ENCODE measurements around the gene ASCC3. TPM values are rescaled to one million over a fixed set of nuclear protein-coding genes. Genes with fewer than 3 reads are reported as not detected.

ASCC3 gene
- total RNA-seq, 4 donors from 2014 or later, result 14.2 to 58.9 (median 36.6) TPM

DNA sequence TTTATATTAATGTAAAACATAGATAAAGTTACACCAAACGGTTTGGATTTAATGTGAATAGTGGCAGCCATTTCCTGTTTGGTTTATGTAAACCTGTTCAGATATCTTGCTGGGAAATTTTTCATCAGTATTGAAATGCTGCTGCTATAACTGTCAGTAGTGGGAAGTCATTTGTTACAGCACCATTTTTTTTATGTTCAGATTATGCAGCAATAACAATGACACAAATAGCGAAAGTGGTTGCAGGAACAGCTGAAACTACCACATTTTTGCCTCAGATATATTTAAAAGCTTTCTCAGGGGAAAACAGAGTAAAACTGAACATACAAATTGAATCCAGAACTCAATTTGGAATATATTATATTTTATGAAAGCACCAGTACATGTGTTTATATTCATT lies 287.6 kb downstream of the ASCC3 start:
- no peak overlapping the region for H3K27ac ChIP-seq
- H3K9me3 ChIP-seq, result no peaks in the 10 kb centered on the region
- DNase-seq, result no peak
- WGBS, 2 donors, result 54 to 64% methylated on average over 2 of the region's 2 CpGs
- H3K36me3 ChIP-seq, result peaks cover 0 to 41% (median 0%) of the 10 kb centered on the region in 3 donors
- H3K27me3 ChIP-seq, result no peaks in the 10 kb centered on the region
- TF ChIP-seq, protein P1, sequence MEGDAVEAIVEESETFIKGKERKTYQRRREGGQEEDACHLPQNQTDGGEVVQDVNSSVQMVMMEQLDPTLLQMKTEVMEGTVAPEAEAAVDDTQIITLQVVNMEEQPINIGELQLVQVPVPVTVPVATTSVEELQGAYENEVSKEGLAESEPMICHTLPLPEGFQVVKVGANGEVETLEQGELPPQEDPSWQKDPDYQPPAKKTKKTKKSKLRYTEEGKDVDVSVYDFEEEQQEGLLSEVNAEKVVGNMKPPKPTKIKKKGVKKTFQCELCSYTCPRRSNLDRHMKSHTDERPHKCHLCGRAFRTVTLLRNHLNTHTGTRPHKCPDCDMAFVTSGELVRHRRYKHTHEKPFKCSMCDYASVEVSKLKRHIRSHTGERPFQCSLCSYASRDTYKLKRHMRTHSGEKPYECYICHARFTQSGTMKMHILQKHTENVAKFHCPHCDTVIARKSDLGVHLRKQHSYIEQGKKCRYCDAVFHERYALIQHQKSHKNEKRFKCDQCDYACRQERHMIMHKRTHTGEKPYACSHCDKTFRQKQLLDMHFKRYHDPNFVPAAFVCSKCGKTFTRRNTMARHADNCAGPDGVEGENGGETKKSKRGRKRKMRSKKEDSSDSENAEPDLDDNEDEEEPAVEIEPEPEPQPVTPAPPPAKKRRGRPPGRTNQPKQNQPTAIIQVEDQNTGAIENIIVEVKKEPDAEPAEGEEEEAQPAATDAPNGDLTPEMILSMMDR (IDR thresholded peaks at IDR 0.05), result no peak
- no peak for TF ChIP-seq POLR2A (IDR thresholded peaks at IDR 0.05)
- intact Hi-C loops (cut with DNase I), result no loop called here
- H3K4me1 ChIP-seq, result no peaks in the 10 kb centered on the region
- H3K4me3 ChIP-seq, result no peak overlapping the region

DNA sequence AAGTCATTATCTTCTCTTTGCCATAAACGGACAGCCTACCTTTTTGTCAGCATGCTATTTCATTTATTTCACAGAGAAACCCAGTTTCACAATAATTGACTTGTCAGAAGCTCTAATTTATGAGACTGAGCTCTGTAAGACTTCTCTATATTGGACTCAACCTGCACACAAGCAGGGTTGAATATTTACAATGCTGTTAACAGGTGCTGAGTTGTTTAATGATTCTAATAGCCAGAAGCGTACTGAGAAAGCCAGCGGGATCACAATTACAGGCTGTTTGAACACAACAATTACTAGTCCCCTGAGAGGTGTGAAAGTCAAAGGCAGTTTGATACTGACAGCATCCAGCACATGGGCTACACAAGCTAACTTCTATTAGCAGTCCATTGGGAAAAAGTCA lies 288.2 kb downstream of the ASCC3 start:
- Histone ChIP-seq H3K27me3 (no peaks in the 10 kb centered on the region), H3K27ac (no peak overlapping the region), H3K4me3 (no peak overlapping the region), H3K4me1 (no peaks in the 10 kb centered on the region), H3K9me3 (no peaks in the 10 kb centered on the region), H3K36me3 (peaks cover 0 to 41% (median 0%) of the 10 kb centered on the region in 3 donors)
- intact Hi-C loops (cut with DNase I), result no loop called here
- DNase-seq, result no peak
- WGBS, 2 donors, result 68 to 83% methylated on average over 3 of the region's 3 CpGs
- TF ChIP-seq, protein P1 (IDR thresholded peaks at IDR 0.05), result no peak
- TF ChIP-seq POLR2A (IDR thresholded peaks at IDR 0.05), result no peak

DNA sequence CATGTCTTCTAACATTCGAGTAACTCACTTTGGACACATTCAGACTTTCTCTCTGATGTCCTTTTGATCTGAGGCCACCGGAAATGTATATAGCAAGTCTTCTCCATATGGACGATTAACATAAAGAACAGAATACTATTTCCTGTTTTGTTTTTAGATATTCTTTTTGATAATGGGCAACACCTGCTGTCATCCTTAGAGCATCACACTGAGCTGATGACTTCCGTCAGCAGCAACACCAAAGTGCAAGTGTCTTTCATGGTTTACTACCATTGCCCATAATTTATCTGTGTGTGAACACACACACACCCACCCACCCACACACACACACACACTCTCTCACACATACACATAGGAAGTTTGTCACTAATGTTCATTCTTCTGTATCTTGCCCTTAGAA lies 303.7 kb downstream of the ASCC3 start:
- Histone ChIP-seq H3K36me3 (no peaks in the 10 kb centered on the region), H3K4me1 (no peaks in the 10 kb centered on the region), H3K4me3 (no peak overlapping the region), H3K9me3 (no peaks in the 10 kb centered on the region), H3K27ac (no peak overlapping the region), H3K27me3 (no peaks in the 10 kb centered on the region)
- intact Hi-C loops (cut with DNase I), result no loop called here
- DNase-seq, result no peak
- 82 to 87% methylated on average over 4 of the region's 4 CpGs for WGBS, 2 donors
- TF ChIP-seq, protein P1 (IDR thresholded peaks at IDR 0.05), result no peak
- no peak for TF ChIP-seq POLR2A (IDR thresholded peaks at IDR 0.05)

DNA sequence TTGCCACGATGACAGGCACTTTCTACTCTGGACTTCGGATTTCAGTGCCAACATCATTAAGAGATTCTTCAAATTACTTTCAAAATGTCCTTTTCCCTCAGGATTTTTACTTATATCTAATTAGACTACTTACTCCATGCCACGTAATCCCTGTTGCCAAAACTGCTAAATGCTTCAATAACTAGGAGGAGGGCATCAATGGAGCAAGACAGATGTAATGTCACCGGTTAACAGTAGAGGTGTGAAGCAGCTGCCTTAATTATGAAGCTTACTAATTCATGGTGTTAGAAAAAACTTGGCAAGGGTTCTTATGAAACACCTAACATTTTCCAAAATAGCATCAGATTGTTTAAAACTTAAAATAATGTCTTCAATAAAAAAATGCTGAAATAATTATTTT lies 305.2 kb downstream of the ASCC3 start:
- intact Hi-C loops (cut with DNase I), result no loop called here
- TF ChIP-seq, protein P1 (IDR thresholded peaks at IDR 0.05), result no peak
- no peak for TF ChIP-seq POLR2A (IDR thresholded peaks at IDR 0.05)
- H3K9me3 ChIP-seq, result no peaks in the 10 kb centered on the region
- WGBS, 2 donors, result 87 to 88% methylated on average over 4 of the region's 4 CpGs
- H3K27me3 ChIP-seq, result no peaks in the 10 kb centered on the region
- no peaks in the 10 kb centered on the region for H3K4me1 ChIP-seq
- peaks cover 0 to 15% (median 0%) of the 10 kb centered on the region in 3 donors for H3K36me3 ChIP-seq
- H3K27ac ChIP-seq, result no peak overlapping the region
- DNase-seq, result no peak
- no peak overlapping the region for H3K4me3 ChIP-seq

DNA sequence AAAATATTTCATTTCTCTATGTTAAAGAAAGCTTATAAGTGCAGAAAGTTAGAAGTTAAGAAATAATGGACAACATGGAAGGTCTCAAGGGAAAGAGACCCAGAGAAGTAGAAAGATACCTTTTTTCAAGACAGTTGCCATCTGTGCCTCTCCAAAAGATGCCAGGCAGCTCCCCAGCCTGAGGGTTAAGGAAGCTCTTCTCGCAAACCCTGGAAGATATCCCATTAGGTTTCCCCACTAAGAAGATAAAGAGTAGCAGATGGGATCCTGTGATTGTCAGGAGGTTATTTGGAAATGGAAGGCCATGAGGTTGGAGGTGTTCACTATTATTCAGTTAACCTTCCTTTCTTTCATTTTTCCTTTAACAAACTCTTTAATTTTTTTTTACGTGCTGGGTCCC lies 306.3 kb downstream of the ASCC3 start:
- H3K9me3 ChIP-seq, result no peaks in the 10 kb centered on the region
- intact Hi-C loops (cut with DNase I), result no loop called here
- DNase-seq, result no peak
- no peaks in the 10 kb centered on the region for H3K27me3 ChIP-seq
- no peaks in the 10 kb centered on the region for H3K4me1 ChIP-seq
- H3K27ac ChIP-seq, result no peak overlapping the region
- H3K4me3 ChIP-seq, result no peak overlapping the region
- H3K36me3 ChIP-seq, result peaks cover 0 to 24% (median 0%) of the 10 kb centered on the region in 3 donors
- TF ChIP-seq, protein P1 (IDR thresholded peaks at IDR 0.05), result no peak
- TF ChIP-seq POLR2A (IDR thresholded peaks at IDR 0.05), result no peak
- WGBS, 2 donors, result 87 to 92% methylated on average over 2 of the region's 2 CpGs

Data from esophagus squamous epithelium (tissue), 5 donors.